SK-N-MC (cell line): ENCODE measurements around the gene HOXA2.

Experiments used
- EZH2 ChIP-seq: fragments of 200-600 bp; sonication (generic); IDR thresholded peaks from one replicate; pipeline ENCODE4 v1.6.1; 2017; ENCODE audit warnings: antibody characterized with exemption
- FOXP2 ChIP-seq: optimal IDR thresholded peaks from 2 replicates; pipeline ENCODE3; 2011; ENCODE audit warnings: mild to moderate bottlenecking, moderate library complexity; ENCODE audit not compliant: insufficient read depth; ENCODE audit errors: extremely low read length, control extremely low read depth
- POLR2AphosphoS5 ChIP-seq: IDR thresholded peaks from 2 replicates; pipeline ENCODE4 v1.6.1; 2012; ENCODE audit warnings: mild to moderate bottlenecking, low read depth, low read length, borderline replicate concordance

DNA sequence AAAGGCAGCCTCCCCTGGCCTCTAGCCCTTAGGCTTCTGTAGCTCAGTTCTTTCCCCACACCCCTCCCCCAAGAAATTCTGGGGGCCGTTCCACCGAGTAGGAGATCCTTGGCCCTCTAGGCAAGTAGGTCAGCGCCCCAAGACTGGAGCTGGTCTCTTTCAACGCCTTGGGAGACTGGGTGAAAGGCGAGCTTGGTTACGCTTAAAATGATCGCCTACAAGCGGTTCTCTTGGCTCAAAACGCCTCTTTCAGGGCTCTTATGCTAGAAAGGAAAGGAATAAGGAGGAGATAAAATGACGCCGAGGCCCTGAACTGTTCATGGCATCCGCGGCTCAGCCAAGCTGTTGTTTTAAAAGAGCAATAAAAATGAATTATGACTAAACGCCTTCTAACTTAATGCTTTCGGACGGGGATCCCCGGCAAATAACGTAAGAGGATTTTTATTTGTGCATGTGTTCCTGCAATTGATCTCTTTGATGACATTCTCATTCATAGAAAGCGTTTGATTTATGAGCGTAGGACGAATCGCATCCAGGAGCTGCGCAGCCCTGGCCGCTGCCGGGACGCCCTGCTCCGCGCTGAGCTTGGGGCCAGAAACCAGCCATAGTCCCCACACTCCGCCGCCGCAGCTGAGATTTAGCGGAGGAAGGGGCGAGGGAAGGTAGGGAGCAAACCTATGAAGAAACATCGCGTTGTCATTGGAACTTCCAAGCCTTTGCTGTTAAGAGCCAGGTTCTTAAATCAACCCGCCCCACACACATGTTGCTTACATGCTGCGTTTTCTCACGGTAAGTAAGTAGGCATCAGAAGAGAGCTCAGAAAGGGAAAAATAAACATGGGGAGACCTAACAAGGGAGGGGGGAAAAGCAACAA lies 3.7 kb downstream of the HOXA2 start:
- TF ChIP-seq POLR2AphosphoS5, result no peak
- TF ChIP-seq EZH2, result peak; percentile 99
- no peak for TF ChIP-seq FOXP2
